Left ventricle myocardium inferior (tissue), 1 donor: ENCODE measurements around the gene CACNA1C. TPM values are rescaled to one million over a fixed set of nuclear protein-coding genes. Genes with fewer than 3 reads are reported as not detected.

Experiments used
- DNase-seq: peaks from one replicate; pipeline ENCODE4 v3.0.0-alpha.2; 2020
- H3K27ac ChIP-seq: fragments of 200-600 bp; replicated peaks from 2 replicates; pipeline ENCODE4 v1.8.0; 2021
- H3K27me3 ChIP-seq: fragments of 200-600 bp; 2 replicates; pipeline ENCODE4 v1.8.0; 2021; ENCODE audit warnings: low read depth
- H3K36me3 ChIP-seq: fragments of 200-600 bp; 2 replicates; pipeline ENCODE4 v1.8.0; 2021
- H3K4me1 ChIP-seq: fragments of 200-600 bp; 2 replicates; pipeline ENCODE4 v1.8.0; 2021
- H3K4me3 ChIP-seq: fragments of 200-600 bp; 2 replicates; pipeline ENCODE4 v1.8.0; 2021; ENCODE audit warnings: mild to moderate bottlenecking, moderate library complexity
- H3K9me3 ChIP-seq: fragments of 200-600 bp; replicated peaks from 2 replicates; pipeline ENCODE4 v1.8.0; 2021
- intact Hi-C: fragments of 100-400 bp; cut with micrococcal nuclease; formaldehyde crosslinking; loops from one replicate; pipeline ENCODE4 v1.11.0; 2022
- total RNA-seq: library from RNA; stranded (reverse); fragmentation: NEBNext Ultra II Directional; extraction: Animal tissue kit (Norgen Biotek cat#: 25700); gene quantifications from one replicate; pipeline ENCODE4 v1.2.1, GENCODE V29; 2021
- TF ChIP-seq, protein P1 (sequence below): fragments of 200-600 bp; IDR thresholded peaks from 2 replicates; pipeline ENCODE4 v1.8.0; 2021; ENCODE audit warnings: antibody characterized with exemption, mild to moderate bottlenecking, borderline replicate concordance
- donor health status: DM: no; HTN: yes; CAD: no; lungs with severe emphysema.

The CACNA1C gene
- total RNA-seq, 1 donor from 2014 or later = 137 TPM

DNA sequence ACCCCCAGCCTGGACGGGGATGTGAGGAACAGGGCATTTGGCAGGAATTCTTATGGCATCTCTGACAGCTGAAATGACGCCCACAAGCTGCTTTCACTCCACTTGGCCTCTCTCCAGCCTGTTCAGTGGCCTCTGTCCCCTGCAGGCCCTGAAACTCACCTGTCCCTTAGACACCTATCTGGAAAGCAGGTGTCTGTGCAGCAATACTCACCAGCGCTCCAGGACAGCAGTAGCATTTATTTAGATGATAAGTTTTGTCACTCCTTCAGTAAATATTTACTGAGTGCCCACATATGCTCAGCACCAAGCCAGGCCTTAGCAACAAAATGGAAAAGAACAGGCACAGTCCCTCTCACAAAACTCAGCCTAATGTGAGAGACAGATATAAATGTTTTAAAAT is 430.9 kb downstream of the CACNA1C start:
- peaks cover 25% of the 10 kb centered on the region for H3K36me3 ChIP-seq
- peaks cover 59% of the 10 kb centered on the region for H3K4me1 ChIP-seq
- TF ChIP-seq, protein P1, sequence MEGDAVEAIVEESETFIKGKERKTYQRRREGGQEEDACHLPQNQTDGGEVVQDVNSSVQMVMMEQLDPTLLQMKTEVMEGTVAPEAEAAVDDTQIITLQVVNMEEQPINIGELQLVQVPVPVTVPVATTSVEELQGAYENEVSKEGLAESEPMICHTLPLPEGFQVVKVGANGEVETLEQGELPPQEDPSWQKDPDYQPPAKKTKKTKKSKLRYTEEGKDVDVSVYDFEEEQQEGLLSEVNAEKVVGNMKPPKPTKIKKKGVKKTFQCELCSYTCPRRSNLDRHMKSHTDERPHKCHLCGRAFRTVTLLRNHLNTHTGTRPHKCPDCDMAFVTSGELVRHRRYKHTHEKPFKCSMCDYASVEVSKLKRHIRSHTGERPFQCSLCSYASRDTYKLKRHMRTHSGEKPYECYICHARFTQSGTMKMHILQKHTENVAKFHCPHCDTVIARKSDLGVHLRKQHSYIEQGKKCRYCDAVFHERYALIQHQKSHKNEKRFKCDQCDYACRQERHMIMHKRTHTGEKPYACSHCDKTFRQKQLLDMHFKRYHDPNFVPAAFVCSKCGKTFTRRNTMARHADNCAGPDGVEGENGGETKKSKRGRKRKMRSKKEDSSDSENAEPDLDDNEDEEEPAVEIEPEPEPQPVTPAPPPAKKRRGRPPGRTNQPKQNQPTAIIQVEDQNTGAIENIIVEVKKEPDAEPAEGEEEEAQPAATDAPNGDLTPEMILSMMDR = no peak
- H3K4me3 ChIP-seq = no peak overlapping the region
- intact Hi-C loops = no loop called here
- H3K9me3 ChIP-seq = no peaks in the 10 kb centered on the region
- peak overlapping the region; percentile 14 for H3K27ac ChIP-seq
- no peaks in the 10 kb centered on the region for H3K27me3 ChIP-seq
- DNase-seq = no peak

DNA sequence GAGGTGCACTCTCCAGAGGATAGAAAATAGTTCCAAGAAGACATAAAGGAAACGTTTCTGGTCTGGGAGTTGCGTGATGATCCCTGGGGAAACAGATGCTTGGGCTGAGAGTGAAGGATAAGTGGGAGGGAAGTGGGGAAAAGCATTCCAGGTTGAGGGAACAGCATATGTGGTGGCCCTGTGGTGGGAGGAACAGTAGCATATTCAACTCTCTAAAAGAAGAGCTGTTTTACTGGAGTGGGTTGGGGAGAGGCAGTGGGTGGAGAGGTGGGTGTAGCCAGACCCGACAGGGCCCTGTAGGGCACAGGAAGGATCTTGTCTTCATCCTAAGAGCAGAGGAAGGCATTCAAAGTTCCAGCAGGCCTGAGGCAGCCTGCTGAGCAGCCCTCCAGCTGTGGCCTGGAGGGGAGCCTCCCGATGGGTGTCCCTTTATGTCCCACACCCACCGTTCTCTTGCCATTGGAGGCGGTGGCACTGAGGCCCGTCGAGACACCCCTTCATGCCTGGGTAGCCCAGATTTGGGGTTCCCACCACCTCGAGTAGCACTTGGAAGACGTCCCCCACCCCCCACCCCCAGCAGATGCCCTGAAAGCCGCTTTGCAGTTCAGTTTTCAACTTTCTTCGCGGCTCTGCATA is 431.5 kb downstream of the CACNA1C start:
- DNase-seq = no peak
- TF ChIP-seq, protein P1 = no peak
- no peaks in the 10 kb centered on the region for H3K27me3 ChIP-seq
- intact Hi-C loops = no loop called here
- peaks cover 25% of the 10 kb centered on the region for H3K36me3 ChIP-seq
- peaks cover 62% of the 10 kb centered on the region for H3K4me1 ChIP-seq
- H3K27ac ChIP-seq = peak overlapping the region; percentile 14
- H3K9me3 ChIP-seq = no peaks in the 10 kb centered on the region
- H3K4me3 ChIP-seq = no peak overlapping the region

DNA sequence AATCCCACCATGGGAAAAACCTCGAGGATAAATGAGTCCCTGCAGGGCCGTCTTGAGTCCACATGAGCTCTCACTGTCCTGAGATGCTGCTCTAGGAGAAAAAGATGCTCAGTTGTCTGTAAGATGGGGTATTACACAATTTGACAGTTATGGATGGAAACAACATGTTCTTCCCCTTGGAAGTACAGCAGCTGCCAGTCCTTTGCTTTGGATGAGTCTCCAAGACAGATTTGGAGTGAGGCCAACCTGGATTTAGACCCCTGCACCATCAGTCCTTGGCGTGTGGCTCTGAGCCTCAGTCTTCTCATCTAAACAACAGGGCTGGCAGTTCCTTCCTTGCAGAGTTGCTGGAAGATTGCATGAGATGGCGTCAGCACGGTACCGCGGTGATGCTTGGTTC is 432.9 kb downstream of the CACNA1C start:
- Histone ChIP-seq H3K9me3 (no peaks in the 10 kb centered on the region), H3K4me1 (peaks cover 65% of the 10 kb centered on the region), H3K27me3 (no peaks in the 10 kb centered on the region), H3K36me3 (peaks cover 21% of the 10 kb centered on the region), H3K4me3 (no peak overlapping the region), H3K27ac (peak overlapping the region; percentile 3)
- TF ChIP-seq, protein P1 = no peak
- DNase-seq = no peak
- intact Hi-C loops = no loop called here

DNA sequence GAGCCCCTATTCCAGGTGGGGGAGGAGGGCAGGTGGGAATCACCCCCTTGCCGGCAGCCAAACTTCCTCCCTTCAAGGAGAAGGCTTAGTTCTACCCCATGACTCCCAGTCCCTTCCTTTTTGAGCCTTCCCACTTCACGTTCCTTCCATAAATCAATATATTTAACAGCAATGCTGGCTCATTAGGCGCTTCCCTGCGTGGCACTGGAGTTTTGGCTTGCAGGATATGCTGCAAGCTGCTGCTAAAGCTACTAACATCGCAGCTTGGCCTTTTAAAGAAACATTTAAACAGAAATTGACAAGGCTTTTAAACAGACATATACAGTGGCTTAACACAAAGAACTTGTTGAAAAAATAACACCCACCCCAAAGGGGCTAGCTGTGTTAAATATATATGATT is 434.0 kb downstream of the CACNA1C start:
- Histone ChIP-seq H3K4me3 (no peak overlapping the region), H3K27me3 (no peaks in the 10 kb centered on the region), H3K4me1 (peaks cover 66% of the 10 kb centered on the region), H3K9me3 (no peaks in the 10 kb centered on the region), H3K36me3 (peaks cover 21% of the 10 kb centered on the region), H3K27ac (no peak overlapping the region)
- TF ChIP-seq, protein P1 = no peak
- intact Hi-C loops = no loop called here
- no peak for DNase-seq

DNA sequence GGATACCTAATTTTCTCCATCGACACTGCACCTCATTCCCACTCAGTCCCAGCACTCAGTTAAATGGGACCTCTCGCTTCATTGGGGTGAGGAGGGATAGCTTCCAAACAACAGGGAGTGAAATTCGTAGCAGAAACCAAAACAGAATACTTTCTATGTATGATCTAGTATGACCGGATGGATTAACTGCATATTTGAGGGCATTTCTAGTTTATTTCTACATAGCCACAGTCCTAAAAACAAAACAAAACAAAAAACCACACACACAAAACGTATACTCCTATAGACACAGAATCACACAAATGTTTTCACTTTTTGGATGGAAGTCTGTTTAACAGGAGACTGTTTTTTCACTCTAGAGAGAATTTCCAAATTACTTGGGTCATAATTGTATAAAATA is 434.5 kb downstream of the CACNA1C start:
- Histone ChIP-seq H3K4me3 (no peak overlapping the region), H3K4me1 (peaks cover 66% of the 10 kb centered on the region), H3K9me3 (no peaks in the 10 kb centered on the region), H3K36me3 (peaks cover 21% of the 10 kb centered on the region), H3K27me3 (no peaks in the 10 kb centered on the region), H3K27ac (no peak overlapping the region)
- DNase-seq = no peak
- TF ChIP-seq, protein P1 = no peak
- intact Hi-C loops = no loop called here

DNA sequence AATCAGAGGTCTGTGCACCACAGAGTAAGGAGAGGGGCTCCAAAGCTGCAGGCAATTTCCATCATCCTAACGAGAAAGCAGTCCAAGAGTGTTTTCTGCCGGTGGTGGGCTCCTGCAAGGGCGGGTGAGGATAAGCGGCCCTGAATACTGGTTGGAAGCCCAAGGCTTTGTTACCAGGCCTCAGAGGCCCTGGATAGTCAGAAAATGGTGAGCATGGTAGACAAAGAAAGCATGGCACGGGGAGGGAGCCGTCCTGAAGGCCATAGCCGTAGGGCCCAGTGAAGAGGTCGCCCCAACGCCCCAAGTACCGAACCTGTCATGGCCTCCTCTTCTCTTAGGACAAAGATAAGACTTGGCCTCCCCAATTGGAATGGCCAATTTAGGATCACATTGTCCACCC is 435.3 kb downstream of the CACNA1C start:
- Histone ChIP-seq H3K27ac (no peak overlapping the region), H3K36me3 (peaks cover 21% of the 10 kb centered on the region), H3K4me3 (no peak overlapping the region), H3K4me1 (peaks cover 66% of the 10 kb centered on the region), H3K9me3 (no peaks in the 10 kb centered on the region), H3K27me3 (no peaks in the 10 kb centered on the region)
- TF ChIP-seq, protein P1 = no peak
- intact Hi-C loops = no loop called here
- no peak for DNase-seq
